ENCODE data around the gene ATOH7.

GRCh38 chr10:68261132-68261856, 29.4 kb upstream of the ATOH7 start:
- TF ChIP-seq, protein P1, sequence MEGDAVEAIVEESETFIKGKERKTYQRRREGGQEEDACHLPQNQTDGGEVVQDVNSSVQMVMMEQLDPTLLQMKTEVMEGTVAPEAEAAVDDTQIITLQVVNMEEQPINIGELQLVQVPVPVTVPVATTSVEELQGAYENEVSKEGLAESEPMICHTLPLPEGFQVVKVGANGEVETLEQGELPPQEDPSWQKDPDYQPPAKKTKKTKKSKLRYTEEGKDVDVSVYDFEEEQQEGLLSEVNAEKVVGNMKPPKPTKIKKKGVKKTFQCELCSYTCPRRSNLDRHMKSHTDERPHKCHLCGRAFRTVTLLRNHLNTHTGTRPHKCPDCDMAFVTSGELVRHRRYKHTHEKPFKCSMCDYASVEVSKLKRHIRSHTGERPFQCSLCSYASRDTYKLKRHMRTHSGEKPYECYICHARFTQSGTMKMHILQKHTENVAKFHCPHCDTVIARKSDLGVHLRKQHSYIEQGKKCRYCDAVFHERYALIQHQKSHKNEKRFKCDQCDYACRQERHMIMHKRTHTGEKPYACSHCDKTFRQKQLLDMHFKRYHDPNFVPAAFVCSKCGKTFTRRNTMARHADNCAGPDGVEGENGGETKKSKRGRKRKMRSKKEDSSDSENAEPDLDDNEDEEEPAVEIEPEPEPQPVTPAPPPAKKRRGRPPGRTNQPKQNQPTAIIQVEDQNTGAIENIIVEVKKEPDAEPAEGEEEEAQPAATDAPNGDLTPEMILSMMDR (IDR thresholded peaks at IDR 0.05): no peak
- no peak for TF ChIP-seq POLR2A (IDR thresholded peaks at IDR 0.05)

Measured in body of pancreas (tissue), 4 donors.